ENCODE data around the gene C1QTNF9B.

- TF ChIP-seq EZH2 (IDR thresholded peaks at IDR 0.05; ENCODE audit: borderline replicate concordance, low read length) (no peak), CTCF (conservative IDR thresholded peaks at IDR 0.05 in 1 of 2, IDR thresholded peaks at IDR 0.05 in 1 of 2; ENCODE audit: extremely low read depth in 1 of 2, insufficient read depth in 1 of 2, low read depth in 1 of 2, low read length in 2 of 2) (no peak)
Observed at GRCh38 chr13:23919006-23919405, 21.7 kb upstream of the C1QTNF9B start.
